Activated effector memory CD4-positive, alpha-beta T cell treated with anti-CD3 and anti-CD28 coated beads, Interleukin-2, amount 50 U/mL, for 16 hours (primary cell): ENCODE data around the gene HRC.
"Not testable (repeated sequence)": the region's sequence is repeated elsewhere in the genome, so short reads cannot be mapped to it uniquely, and the experiment has no call there.

Experiments
- DNase-seq: peaks from one replicate; pipeline ENCODE4 v3.0.0-alpha.2; 2020

HRC gene, protein sequence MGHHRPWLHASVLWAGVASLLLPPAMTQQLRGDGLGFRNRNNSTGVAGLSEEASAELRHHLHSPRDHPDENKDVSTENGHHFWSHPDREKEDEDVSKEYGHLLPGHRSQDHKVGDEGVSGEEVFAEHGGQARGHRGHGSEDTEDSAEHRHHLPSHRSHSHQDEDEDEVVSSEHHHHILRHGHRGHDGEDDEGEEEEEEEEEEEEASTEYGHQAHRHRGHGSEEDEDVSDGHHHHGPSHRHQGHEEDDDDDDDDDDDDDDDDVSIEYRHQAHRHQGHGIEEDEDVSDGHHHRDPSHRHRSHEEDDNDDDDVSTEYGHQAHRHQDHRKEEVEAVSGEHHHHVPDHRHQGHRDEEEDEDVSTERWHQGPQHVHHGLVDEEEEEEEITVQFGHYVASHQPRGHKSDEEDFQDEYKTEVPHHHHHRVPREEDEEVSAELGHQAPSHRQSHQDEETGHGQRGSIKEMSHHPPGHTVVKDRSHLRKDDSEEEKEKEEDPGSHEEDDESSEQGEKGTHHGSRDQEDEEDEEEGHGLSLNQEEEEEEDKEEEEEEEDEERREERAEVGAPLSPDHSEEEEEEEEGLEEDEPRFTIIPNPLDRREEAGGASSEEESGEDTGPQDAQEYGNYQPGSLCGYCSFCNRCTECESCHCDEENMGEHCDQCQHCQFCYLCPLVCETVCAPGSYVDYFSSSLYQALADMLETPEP

DNA sequence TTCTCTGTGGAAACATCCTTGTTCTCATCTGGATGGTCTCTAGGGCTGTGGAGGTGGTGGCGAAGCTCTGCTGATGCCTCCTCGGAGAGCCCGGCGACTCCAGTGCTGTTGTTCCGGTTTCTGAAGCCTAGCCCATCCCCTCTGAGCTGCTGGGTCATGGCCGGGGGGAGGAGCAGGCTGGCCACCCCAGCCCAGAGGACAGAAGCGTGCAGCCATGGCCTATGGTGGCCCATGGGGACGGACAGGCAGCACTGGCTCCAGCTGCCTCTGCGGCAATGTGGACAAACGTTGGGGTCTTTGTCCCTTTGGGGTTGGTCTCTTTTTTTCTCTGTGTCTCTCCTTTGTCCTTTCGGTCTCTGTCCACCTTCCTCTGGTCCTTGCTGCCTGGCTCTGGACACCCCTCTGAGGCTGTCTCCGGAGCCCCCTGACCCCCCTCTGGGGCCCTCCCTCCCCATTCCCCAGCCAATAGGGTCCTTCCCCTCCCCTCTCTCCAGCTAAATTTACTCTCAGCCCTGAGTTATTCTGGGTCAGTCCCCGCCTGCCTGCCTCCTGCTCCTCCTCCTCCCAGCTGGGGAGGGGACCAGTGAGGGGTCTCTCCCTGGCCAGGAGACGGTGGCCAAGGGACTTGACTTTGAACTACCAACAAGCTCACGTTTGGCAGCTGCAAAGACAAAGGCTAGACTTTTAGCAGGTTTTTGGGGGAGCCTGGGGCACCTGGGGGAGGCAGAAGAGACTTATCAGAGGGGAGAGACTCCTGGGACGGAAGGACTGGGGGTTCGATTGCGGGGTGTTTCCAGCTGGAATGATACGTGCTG lies at the start of gene HRC:
HRC (minus strand) TSS at position 392 of the 815 bp plus-strand sequence; CDS start at position 233, 159 bp downstream.
- no peak for DNase-seq

DNA sequence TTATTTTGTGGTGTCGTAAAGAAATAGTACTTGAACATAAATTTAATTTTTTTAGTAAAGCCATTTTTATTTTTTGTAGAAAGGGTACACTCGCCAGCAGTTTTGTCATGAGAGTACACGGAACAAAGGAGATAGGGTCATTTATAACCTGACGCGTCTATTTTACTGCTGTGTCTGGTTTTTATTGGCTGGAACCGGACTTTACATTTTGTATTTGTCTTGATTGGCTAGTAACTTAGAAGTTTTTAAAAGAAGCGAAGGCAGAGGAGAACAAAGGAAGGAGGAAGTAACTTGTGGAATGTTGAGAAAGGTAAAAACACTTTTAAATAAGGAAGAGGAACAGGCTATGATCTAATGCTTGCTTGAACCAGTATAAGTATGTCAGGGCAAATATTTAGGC lies 45.8 kb upstream of the HRC start:
- DNase-seq, result no peak

DNA sequence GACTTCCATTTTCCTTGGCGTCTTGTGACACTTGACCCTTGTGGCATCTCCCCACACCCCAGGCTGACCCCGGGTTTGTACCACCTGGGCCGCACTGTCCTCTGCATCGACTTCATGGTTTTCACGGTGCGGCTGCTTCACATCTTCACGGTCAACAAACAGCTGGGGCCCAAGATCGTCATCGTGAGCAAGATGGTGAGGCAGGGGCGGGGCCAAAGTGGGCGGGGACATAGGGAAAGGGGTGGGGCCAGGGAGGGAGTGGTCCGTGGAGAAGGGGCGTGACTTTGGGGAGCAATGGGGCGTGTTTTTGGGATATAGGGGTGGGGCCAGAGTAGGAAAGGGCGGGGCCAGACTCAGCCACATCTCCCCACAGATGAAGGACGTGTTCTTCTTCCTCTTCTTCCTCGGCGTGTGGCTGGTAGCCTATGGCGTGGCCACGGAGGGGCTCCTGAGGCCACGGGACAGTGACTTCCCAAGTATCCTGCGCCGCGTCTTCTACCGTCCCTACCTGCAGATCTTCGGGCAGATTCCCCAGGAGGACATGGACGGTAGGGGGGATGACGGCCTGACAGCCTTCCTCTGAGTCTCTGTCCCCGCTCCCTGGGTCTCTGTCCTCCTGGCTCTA lies 45.2 kb upstream of the HRC start:
- no peak for DNase-seq

DNA sequence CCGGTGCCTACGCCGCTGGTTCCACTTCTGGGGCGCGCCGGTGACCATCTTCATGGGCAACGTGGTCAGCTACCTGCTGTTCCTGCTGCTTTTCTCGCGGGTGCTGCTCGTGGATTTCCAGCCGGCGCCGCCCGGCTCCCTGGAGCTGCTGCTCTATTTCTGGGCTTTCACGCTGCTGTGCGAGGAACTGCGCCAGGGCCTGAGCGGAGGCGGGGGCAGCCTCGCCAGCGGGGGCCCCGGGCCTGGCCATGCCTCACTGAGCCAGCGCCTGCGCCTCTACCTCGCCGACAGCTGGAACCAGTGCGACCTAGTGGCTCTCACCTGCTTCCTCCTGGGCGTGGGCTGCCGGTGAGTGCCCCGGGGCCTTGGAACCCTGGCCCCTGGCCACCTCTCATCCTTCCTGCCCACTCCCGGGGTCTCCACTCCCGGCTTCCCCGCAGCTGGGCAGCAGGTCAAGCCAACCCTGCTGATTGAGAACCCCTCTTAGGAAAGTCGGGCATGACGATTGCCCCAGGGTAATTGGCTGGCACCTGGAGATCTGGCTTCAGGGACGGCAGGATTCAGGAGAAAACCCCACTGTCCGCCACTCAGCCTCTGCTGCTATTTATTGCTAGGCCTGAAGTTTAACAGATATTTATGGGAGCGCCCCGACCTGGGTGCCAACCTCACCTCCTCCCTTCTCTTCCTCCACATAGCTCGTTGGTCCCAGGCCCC lies 41.5 kb upstream of the HRC start:
- DNase-seq, result peak; percentile 39

DNA sequence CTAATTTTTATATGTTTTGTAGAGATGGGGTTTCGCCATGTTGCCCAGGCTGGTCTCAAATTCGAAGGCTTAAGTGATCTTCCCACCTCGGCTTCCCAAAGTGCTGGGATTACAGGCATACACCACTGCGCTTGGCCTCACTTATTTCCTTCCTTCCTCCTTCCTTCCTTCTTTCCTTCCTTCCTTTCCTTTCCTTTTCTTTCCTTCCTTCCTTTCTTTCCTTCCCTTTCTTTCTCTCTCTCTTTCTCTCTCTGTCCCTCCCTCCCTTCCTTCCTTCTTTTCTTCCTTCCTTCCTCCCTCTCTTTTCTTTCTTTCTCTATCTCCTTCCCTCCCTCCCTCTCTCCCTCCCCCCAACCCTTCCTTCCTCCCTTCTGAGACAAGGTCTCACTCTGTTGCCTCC lies 39.2 kb upstream of the HRC start:
- no peak for DNase-seq

DNA sequence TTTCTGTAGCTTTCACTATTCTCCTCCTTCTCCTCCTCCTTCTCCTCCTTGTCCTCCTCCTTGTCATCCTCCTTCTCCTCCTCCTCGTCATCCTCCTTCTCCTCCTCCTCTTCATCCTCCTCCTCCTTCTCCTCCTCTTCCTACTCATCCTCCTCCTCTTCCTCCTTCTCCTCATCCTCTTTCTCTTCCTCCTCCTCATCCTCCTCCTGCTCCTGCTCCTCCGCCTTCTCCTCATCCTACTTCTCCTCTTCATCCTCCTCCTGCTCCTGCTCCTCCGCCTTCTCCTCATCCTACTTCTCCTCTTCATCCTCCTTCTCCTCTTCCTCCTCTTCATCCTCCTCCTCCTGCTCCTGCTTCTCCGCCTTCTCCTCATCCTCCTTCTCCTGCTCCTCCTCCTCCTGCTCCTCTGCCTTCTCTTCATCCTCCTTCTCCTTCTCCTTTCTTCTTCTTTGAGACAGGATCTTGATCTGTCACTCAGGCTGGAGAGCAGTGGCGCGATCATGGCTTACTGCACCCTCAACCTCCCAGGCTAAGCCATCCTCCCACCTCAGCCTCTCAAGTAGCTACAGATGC lies 38.7 kb upstream of the HRC start:
- no peak for DNase-seq

DNA sequence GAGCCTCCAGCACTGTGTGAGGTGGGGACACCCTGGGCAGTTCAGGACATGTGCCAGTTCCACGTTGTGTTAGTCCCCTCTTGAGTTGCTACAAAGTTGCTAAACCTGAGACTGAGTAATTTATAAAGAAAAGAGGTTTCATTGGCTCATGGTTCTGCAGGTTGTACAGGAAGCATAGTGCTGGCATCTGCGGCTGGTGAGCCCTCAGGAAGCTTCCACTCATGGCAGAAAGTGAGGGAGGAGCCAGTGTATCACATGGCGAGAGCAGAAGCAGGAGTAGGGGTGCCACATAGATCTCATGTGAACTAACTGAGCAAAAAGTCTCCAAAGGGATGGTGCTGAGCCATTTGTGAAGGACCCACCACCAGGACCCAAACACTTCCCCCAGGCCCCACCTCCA lies 35.6 kb upstream of the HRC start:
- DNase-seq, result peak; percentile 19

DNA sequence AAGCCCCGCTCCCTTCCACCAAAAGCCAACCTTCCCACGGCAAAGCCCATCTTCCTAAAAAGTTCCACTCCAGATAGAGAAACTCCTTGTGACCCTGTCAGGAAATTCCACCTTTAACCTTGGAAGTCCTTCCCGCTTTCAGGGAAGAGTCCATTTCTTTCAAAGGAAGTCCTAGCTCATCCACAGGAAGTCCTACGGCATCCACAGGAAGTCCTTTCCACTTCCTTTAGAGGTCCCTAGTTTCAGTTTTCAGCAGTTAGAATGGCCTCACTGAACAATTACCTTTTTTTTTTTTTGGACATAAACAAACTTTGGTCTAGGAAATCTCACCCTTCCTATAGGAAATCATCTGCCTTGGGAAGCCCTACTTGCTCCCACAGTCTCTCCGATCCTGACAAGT lies 34.1 kb upstream of the HRC start:
- DNase-seq, result no peak

DNA sequence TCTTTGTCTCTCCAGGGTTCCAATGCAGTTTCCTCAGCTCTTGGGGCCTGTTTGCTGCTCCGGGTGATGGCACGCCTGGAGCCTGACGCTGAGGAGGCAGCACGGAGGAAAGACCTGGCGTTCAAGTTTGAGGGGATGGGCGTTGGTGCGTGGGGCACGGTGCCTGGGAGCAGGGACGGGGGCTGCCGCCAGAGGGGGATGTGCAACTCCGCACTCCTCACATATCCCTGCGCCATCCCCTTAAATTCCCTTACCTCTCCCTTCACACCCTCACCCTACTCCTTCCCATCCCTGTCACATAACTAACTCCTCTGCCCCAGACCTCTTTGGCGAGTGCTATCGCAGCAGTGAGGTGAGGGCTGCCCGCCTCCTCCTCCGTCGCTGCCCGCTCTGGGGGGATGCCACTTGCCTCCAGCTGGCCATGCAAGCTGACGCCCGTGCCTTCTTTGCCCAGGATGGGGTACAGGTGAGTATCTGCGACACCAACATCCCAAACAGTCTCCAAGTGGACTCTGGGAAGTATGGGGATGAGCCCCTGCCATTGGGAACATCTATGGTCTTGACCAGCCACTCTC lies 33.5 kb upstream of the HRC start:
- DNase-seq, result peak; percentile 48

DNA sequence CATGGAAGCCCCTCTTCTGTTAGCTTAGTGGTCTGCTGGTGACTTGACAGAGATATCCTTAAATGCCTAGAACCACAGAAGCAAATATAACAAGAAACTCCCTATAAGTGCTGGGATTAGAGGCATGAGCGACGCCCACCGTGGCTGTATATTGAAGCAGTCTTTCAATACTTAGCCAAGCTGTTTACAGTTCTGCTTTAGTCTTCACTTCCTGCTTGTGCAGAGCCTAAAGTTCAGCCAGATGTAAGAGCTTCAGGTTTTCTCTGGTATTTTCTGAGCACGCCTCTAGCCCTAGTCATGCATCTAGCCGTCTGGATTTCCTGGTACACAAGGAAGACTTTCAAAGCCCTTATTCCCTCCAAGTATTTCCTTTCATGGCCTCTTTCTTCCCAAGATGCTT lies 30.9 kb upstream of the HRC start:
- no peak for DNase-seq

DNA sequence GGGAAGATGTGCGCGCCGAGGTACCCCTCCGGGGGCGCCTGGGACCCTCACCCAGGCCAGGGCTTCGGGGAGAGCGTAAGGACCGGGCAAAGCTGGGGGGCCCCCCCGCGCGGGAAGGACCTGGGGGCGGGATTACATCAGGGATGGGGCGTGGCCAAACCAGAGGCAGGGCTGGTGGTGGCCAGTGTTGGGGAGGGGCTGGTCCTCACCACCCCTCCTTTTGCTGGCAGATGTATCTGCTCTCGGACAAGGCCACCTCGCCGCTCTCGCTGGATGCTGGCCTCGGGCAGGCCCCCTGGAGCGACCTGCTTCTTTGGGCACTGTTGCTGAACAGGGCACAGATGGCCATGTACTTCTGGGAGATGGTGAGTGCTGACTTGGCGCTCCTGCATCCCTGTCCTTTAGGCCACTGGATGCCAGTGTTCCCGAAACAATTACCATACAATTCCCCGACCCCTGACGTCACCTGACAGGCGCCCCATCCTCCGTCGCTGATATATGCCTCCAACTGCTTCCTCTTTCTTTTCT lies 27.7 kb upstream of the HRC start:
- DNase-seq, result no peak

DNA sequence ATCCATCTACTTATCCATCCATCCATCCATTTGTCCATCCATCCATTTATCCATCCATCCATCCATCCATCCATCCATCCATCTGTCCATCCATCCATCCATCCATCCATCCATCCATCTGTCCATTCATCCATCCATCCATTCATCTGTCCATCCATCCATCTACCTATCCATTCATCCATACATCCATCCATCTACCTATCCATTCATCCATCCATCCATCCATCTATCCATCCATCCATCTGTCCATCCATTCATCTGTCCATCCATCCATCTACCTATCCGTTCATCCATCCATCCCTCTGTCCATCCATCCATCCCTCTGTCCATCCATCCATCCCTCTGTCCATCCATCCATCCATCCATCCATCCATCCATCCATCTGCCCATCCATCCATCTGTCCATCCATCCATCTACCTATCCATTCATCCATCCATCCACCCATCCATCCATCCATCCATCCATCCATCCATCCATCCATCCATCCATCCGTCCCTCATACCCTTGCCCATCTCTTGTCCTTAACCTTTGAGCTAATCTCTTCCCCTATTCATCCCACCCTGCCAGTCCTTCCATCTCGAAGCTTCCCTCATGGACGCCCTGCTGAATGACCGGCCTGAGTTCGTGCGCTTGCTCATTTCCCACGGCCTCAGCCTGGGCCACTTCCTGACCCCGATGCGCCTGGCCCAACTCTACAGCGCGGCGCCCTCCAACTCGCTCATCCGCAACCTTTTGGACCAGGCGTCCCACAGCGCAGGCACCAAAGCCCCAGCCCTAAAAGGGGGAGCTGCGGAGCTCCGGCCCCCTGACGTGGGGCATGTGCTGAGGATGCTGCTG lies 27.0 kb upstream of the HRC start:
- DNase-seq, result not testable (repeated sequence)

DNA sequence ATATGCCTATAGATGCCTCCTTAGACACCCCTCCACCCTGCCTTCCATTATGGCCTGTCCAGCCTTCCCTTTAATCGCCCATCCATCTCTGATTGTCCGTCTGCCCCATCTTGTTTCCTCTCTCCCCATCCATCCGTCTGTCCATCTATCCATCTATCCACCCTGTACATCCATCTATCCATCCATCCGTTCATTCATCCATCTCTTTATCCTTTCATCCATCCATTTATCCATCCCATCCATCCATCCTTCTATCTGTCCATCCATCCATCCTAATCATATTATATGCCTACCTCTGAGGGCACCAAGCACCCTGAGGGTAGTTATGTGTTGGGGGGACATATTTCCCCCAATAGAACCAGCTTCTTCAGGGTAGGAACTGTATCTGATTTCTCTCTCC lies 25.5 kb upstream of the HRC start:
- DNase-seq, result no peak

DNA sequence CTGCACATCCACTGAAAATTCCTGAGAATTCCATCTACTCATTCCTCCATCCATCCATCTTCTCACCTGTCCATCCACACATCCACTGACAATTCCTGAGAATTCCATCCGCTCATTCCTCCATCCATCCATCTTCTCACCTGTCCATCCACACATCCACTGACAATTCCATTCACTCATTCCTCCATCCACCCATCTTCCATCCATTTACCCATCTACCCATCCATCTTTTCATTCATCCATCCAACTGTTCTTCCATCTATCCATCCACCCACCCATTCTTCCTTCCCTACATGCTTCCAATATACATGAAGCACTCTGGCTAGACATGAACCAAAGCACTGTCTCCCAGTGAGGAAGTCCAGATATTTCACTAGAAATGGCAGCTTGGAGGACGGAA lies 18.0 kb upstream of the HRC start:
- no peak for DNase-seq

DNA sequence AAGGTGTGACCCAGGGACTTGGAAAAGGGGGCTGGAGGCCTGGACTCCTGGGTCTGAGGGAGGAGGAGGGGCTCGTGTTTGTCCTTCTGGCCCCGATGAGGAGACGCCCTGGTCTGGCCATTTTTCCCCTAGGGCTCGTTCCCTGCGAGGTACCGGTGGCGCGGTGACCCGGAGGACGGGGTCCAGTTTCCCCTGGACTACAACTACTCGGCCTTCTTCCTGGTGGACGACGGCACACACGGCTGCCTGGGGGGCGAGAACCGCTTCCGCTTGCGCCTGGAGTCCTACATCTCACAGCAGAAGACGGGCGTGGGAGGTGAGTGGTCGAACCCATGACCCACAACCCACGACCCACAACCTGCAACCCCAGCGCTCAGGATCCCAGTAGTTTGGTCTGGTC lies 13.2 kb upstream of the HRC start:
- DNase-seq, result no peak

DNA sequence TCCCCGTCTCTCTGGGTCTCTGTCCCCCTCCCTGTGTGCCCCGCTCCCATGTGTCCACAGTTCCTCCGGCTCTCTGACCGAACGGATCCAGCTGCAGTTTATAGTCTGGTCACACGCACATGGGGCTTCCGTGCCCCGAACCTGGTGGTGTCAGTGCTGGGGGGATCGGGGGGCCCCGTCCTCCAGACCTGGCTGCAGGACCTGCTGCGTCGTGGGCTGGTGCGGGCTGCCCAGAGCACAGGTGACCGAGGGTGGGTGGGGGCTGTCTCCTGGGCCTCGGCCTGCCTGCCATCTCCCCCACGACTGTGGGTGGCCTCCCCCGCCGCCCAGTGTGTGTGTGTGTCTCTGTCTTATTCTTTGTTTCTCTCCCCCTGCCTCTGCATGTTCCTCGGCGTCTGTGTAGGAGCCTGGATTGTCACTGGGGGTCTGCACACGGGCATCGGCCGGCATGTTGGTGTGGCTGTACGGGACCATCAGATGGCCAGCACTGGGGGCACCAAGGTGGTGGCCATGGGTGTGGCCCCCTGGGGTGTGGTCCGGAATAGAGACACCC lies 12.7 kb upstream of the HRC start:
- no peak for DNase-seq

DNA sequence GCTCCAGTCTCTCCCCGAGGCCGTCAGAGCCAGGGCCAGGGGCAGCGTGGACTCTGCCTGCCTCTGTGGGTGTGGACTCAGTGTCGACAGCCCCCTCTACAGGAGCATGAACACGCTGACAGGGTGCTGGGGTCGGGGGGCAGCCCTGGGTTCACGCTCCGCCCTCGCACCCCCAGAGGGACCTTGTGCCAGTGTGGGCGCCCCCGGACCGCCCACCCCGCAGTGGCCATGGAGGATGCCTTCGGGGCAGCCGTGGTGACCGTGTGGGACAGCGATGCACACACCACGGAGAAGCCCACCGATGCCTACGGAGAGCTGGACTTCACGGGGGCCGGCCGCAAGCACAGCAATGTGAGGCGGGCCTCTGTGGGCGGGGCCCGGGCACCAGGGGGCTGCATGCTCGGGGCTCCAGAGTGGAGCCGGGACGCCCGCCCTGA lies 10.7 kb upstream of the HRC start:
- DNase-seq, result no peak

DNA sequence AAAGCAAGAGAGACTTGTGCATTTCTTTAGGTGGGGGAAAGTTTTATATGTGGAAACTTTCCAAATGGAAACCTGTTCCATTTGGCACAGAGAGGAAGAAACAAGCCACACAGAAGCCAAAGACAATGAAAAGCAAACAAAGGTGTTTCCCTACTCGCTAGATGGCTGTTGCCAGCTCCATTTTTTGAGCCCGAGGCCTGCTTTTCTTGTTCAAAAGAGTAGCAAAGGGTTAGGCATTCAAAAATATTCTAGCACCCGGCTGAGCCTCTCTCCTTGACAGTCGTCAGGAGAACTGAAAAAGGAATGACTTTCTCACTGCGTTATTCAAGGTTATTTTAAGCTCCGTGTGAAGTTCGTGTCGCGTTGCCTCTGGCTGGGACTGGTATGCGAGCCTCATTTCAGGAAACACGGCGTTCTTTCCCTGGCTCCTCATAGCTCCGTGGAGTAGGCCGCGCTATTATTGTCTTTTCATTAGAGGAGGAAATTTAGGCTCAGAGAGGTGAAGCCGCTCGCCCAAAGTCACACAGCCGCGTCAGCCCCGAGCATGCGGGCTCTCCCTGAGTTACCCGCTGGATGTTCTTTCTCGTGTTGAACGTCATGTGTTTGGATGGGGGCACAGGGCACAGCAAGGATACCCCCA lies 10.0 kb upstream of the HRC start:
- DNase-seq, result no peak

DNA sequence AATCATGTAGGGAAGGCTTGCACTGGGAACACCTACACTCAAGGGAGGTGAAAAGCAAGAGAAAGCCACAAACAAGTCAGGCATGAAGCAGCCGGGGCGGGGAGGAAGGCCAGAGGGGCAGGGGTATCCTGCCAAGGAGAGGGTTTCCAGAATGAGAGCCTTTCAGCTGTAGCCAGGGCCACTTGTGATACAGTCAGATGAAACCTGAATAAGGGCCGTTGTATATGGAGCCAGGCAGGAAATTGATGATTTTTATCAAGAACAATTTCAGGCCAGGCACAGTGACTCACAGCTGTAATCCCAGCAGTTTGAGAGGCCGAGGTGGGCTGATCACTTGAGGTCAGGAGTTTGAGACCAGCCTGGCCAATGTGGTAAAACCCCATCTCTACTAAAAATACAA lies 6.8 kb upstream of the HRC start:
- DNase-seq, result no peak
